COLO668 (cell line): ENCODE results near the gene ZMAT5.

Experiments
- DNase-seq: peaks from one replicate; lab custom pipeline; 2025; ENCODE audit not compliant: unreplicated experiment; lab: John Stamatoyannopoulos, UW

ZMAT5 gene

DNA sequence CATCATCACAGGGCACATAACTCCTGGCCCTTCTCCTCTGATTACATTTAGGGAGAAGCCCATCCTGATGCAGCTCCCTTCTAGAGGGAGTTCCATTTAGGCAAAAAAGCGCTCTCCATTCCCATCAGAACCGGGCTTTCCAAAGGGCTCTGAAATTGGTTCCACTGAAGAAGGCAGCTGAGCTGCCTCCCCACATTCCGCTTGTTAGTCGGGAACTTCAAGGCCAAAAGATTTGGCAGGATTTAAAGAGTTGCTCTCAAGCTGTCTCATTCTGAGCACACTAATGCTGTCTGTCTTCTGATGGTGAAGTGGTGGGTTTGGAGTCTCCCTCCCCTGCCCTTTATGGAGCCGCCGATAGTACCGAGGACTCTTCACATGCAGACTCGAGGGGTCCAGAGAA is 73.6 kb downstream of the ZMAT5 start:
- DNase-seq = no peak

DNA sequence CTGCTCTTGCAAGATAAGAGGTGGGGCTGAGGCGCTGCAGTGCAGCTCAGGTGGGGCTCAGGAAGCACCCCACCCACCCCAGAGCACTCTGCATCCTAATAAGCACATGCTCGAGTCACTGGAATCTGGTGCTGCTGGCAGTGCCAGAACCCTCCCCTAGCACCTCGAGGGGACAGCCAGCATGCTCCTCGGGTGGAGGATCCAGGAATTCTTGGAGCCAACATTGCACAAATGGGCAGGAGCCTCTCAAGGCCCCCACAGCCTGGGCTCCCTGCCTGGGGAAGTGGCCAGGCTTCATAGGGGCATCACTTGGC is 74.5 kb downstream of the ZMAT5 start:
- no peak for DNase-seq

DNA sequence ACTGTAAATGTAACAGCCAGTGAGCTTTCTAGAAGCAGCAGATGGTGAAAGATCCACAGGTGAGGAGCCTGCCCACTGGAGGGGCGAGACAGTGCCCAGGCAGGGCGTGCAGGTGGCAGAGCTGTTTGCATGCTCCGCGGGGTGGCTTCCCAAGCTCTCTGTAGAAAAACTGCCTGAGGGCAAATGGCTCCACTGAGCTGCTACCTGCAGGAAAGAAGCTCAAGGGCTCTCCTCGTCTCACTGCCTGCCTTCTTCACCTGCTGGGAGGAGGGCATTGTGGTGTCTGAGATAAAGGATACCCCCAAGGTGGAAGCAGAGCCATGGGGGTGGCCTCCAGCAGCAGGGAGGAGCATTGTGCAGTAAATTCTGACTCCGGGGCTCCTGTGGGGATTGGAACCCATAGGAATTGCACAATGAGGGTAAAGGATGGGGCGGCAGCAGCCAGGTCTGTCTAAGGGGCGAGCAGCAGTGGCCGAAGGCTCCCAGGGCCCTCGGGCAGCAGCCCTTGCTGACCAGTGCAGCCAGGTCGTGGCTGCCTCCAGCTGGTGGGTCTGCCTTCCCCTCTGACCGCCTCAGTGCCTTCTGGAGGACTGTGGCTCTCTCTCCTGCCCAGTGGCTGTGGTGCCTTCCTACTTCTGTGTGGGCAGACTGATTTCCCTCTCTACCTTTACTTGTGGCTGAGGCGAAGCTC is 75.0 kb downstream of the ZMAT5 start:
- peak; percentile 92 for DNase-seq

DNA sequence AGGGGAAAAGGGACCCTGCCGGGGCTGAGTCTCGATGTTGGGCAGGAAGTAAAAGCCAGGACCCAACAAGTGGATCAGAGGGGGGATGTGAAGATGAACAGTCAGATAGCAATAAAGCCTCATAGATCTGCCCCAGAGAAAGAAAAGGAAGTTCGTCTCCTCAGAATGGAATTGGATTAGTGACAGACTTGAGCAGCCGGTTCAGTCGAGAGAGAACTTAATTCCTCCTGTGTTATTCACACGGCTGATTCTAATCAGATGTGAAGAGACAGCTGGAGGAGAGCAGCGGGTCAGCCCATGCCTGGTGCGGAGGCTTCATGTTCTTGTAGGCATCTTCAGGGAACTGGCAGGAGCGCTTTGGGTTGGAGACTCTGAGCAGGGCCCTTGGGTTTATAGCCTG is 76.3 kb downstream of the ZMAT5 start:
- DNase-seq = no peak

DNA sequence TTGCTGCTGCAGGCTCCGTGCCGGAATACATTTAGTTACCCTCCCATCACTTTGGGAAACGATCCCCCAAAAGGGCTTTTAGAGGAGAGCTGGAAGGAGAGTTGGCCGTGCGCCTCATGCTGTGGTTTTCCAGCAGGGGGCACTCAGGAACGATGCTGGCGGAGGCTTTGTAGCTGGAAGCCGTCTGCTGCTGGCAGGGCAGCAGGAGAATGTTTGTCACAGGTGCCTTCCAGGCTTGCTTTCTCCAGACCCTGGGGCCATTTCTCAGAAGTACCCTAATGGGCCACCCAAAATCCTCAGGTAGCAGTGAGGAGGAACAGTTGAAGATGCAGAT is 77.0 kb downstream of the ZMAT5 start:
- peak; percentile 73 for DNase-seq

DNA sequence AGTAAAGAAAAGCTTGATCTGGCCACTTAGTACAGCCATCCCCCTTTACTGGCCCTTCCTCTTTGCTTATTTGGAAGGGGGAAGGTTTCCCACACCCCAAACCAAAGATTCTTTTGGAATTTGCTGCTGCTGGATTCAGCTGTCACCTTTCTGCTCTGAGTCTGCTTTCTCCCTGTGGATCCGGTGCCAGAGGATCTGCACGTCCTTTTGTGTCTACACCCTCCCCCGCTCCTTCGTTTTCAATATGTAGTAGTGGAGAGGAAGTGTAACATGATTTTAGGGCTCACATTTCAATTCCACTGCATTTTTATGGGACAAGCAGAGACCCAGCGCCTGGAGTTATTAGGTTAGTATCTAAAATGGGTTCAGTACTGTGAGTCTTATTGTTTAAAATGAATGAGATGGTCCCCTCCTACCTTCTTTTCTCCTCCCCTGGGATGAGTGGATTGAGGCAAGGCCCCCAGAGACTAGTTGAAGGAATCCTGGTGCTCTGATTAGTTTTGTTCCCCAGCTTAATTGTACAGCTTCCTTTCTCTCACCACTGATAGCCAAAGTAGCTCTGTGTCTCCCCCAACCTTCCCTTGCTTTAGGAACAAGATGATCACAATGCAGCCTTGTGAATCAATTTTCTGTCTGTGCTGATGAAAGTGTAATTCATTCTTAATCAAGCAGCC is 77.5 kb downstream of the ZMAT5 start:
- DNase-seq = peak; percentile 15

DNA sequence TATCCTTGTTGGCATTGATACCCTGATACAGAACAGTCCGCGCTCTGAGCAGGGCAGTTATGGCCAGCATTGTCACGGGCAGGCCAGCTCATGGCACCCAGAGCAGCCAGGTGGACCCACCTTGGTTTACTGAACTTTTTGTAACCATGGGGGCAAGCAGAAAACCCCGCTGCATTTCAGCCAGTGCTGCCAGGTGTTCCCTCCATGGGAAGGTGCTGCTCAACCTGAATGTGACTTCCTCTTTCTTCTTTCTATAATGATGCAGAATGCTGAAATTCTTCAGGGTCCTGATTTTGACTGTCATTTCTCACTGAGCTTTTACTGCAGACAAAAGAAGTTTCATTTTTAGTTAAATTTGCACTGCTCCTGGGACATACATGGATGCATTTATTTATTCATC is 82.6 kb downstream of the ZMAT5 start:
- DNase-seq = no peak

DNA sequence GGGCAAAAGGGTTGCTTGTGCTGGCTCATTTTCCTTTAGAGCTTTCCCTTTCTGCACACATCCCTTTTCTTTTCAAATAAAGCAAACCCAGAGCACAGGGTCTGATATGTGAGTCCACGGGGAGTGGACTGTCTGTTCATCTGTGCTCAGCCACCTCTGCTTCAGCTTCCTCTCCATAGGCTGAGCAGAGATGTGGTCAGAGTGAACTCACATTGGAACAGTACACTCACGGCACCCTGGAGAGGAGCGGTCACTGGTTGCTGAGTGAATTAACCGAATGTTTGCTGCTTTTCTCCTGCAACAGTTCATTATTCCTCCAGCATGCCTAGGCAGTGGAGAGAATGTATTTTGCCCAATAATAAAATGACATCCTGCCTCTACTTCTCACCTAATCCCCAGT is 83.3 kb downstream of the ZMAT5 start:
- no peak for DNase-seq
